ENCODE results near the gene MRPS6.

The MRPS6 gene

GRCh38 chr21:34105947-34106541 is 32.7 kb downstream of the MRPS6 start:
- no peak for DNase-seq

- DNase-seq = no peak
These were observed 34.2 kb downstream of the MRPS6 start for GRCh38 chr21:34107606-34108005.

- no peak for DNase-seq
These were observed 35.7 kb downstream of the MRPS6 start for GRCh38 chr21:34109075-34109474.

- no peak for DNase-seq
These were observed 37.3 kb downstream of the MRPS6 start for GRCh38 chr21:34110594-34111202.

- DNase-seq = no peak
These were observed 39.1 kb downstream of the MRPS6 start for GRCh38 chr21:34112316-34113033.

- DNase-seq = no peak
These were observed 40.5 kb downstream of the MRPS6 start for GRCh38 chr21:34113842-34114241.

GRCh38 chr21:34115160-34115559 is 41.8 kb downstream of the MRPS6 start:
- DNase-seq = no peak

- no peak for DNase-seq
These were observed 43.2 kb downstream of the MRPS6 start for GRCh38 chr21:34116569-34116968.

GRCh38 chr21:34120867-34121266 is 47.5 kb downstream of the MRPS6 start:
- DNase-seq = no peak

GRCh38 chr21:34122047-34122446 is 48.7 kb downstream of the MRPS6 start:
- DNase-seq = no peak

- no peak for DNase-seq
These were observed 50.2 kb downstream of the MRPS6 start for GRCh38 chr21:34123609-34124008.

GRCh38 chr21:34126269-34126668 is 52.9 kb downstream of the MRPS6 start:
- peak; percentile 56 for DNase-seq

GRCh38 chr21:34126691-34127090 is 53.3 kb downstream of the MRPS6 start:
- peak; percentile 39 for DNase-seq

GRCh38 chr21:34128124-34128523 is 54.7 kb downstream of the MRPS6 start:
- DNase-seq = no peak

- no peak for DNase-seq
These were observed 55.3 kb downstream of the MRPS6 start for GRCh38 chr21:34128674-34129038.

GRCh38 chr21:34129039-34129891 is 55.9 kb downstream of the MRPS6 start:
- peak; percentile 90 for DNase-seq

GRCh38 chr21:34129901-34130715 is 56.7 kb downstream of the MRPS6 start:
- DNase-seq = peak; percentile 45

GRCh38 chr21:34130716-34130985 is 57.3 kb downstream of the MRPS6 start:
- no peak for DNase-seq

- DNase-seq = peak; percentile 52
These were observed 58.2 kb downstream of the MRPS6 start for GRCh38 chr21:34131586-34131985.

- DNase-seq = no peak
These were observed 58.8 kb downstream of the MRPS6 start for GRCh38 chr21:34132202-34132601.

GRCh38 chr21:34132926-34133325 is 59.5 kb downstream of the MRPS6 start:
- DNase-seq = no peak

- DNase-seq = no peak
These were observed 60.0 kb downstream of the MRPS6 start for GRCh38 chr21:34133392-34133791.

GRCh38 chr21:34133802-34134201 is 60.4 kb downstream of the MRPS6 start:
- DNase-seq = no peak
